Head of caudate nucleus (tissue), 42 donors: Measurements from ENCODE around the gene PRKRA.
"Not testable (repeated sequence)": the region's sequence is repeated elsewhere in the genome, so short reads cannot be mapped to it uniquely, and the experiment has no call there.

Source experiments
- DNase-seq, 42 donors: peaks; one replicate each; pipeline versions ENCODE4 v3.0.0 to v3.0.0-alpha.2; 2020 to 2021; ENCODE audit warnings: mixed read lengths in 7 of 42
- intact Hi-C: fragments of 100-400 bp; cut with DNase I; formaldehyde crosslinking; loops from one replicate; pipeline ENCODE4 v1.15.0; 2022

Gene PRKRA

DNA sequence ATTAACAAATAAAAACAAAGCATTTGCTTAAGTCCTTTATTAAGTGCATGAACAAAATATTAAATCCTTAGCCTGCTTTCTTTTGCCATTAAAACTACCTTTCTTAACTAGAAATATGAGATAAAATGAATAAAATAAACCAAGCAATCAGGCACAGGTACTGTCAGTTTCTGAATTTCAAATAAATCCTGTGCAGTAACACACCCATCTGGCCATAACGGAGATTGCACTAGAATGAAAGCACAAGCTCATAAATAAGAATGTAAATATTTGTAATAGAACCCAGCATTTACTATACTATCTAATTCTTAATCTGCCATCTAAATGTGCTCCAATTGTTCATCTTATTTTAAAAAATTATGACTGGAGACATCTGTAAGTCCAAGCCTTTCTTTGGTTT, 31.9 kb downstream of the PRKRA start:
- intact Hi-C loops, result no loop called here
- DNase-seq, result peak in 2 of 42 donors; percentile 14 to 15

DNA sequence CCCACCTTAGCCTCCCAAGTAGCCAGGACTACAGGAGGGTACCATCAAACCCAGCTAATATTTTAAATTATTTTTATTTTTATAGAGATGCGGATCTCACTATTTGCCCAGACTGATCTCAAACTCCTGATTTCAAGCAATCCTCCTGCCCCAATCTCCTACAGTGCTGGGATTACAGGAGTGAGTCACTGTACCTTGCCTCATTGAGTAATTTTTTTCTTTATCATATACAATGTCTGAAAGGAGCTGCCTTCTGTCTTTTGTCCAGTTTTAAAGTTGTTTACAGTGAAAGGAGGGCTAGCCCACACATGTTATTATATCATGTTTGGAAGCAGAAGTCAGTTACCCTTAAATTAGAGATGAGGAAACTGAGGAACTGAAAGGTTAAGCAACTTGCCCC, 32.5 kb downstream of the PRKRA start:
- no peak for DNase-seq
- intact Hi-C loops, result no loop called here

DNA sequence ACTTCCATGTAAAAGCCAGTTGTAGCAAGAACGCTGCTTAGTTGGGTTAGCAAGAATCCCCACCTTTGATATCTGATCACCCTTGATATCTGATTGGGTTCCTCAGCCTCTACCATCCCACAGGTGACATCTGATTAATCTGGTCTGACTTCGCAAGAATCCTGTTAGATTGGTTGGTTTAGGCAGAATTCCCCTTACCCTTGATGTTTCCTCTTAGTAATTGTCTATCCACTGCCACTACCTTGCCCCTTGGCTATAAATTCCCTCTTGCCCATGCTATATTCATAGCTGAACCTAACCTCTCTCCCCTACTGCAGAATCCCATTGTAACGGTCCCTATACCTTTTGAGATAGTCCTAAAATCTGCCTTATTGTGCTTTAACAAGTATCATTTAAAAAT, 33.1 kb downstream of the PRKRA start:
- intact Hi-C loops, result no loop called here

DNA sequence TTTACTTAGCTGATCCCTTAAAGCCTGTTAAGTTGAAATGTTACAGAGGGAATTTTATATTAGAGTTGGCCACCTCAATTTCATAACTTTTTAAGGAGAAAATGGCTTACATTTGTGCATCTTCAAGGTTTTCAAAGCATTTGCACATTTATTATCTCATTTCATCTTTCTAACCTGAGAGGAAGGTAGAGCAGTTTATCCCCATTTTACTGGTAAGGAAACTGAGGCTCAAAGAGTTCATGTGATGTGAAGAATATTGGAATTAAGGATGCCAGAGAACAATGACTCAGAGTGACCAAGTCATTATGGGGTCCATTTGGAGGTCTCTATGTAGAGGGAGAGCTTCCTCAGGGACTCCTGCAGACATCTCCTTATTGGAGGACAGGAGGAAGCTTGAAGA, 35.0 kb downstream of the PRKRA start:
- DNase-seq, result no peak
- intact Hi-C loops, result no loop called here

More for the DNA sequence above, 33.1 kb downstream of the PRKRA start:
- DNase-seq, result no peak

DNA sequence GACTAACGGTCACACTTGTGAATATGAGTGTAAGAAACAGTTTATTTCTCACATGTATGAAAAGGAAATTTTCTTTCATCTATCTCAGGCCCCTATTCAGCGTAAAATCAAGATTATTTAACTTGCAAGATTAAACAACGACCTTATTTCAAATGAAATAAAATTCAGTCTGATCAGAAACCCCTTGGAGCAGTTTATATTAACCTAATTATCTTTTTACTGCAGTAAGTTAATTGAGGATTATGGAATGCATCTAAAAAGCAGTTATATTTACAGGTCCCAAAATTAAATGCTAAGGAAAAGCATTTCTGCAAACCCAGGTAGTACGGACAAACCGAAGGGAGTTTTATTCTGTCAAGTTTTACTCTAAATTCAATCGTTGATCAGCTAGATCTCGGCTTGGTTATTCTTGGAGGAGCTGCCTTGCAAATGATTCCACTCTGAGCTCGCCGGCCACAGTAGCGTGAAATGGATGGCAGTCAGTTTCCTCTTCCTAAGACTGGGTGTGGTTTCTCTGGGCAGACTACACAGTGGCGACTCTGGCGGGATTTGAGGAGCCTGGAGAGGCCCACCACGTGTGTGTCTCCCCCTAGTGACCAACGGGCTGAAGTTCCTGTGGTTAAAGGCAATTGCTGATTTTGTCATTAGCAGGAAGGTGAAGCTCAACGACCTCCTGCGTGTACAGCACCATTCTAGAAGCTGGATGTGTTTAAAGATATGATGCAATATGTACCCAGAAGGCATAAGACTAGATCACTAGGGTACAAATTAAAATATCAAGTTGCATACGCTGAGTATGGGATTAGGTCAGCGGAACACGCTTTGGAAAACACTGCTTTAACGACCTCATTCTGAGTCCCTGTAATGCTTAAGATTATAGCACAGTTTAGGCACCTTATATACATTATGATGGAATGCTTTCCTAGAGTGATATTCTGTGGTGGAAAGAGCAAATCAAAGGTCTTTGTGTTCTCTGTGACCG, 36.4 kb downstream of the PRKRA start:
- intact Hi-C loops, result loop anchor here (5.0 kb wide), 1 partner anchor 302 kb away; the partner anchor contains the start of gene RBM45
- peak; percentile 71 to 93 (median 86) for DNase-seq

DNA sequence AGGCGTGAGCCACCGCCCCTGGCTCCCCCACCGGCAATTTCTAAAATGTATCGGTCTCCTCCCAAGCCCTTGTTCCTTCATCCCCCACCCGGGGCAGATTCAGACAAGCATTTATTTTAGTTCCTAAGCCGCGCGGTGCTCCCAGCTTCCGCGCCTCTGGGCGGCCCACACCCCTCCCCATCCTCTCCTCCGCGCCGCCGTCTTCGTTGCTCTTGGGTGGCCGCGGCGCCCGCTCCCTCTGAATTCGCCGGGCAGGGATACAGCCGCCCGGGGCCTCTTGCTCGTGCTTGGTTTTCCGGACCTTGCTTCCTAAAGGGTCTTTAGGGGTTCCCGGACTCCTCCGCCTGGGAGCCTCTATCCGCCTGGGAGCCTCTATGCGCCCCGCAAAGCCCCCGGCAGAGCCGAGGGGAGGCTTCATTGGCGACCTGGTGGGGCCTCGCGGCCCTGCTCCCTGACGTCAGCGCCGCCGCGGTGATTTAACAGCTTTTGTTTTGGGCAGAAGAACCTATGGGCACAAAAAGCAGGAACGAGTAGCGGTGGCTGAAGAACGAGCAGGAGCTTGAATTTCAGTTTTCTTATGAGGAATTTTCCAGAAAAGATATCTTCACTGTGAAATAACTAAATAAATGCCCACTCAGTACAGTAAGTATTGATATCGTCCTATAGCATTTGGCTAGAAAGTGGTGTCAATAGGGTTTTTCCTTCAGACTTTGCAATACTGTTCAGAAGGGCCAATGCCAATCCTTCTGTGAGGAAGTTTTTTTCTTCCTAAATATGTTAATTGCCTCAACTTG, 37.3 kb downstream of the PRKRA start:
- peak; percentile 30 to 83 (median 66) for DNase-seq
- intact Hi-C loops, result loop anchor here (5.0 kb wide), 1 partner anchor 301 kb away; the partner anchor contains the start of gene RBM45

DNA sequence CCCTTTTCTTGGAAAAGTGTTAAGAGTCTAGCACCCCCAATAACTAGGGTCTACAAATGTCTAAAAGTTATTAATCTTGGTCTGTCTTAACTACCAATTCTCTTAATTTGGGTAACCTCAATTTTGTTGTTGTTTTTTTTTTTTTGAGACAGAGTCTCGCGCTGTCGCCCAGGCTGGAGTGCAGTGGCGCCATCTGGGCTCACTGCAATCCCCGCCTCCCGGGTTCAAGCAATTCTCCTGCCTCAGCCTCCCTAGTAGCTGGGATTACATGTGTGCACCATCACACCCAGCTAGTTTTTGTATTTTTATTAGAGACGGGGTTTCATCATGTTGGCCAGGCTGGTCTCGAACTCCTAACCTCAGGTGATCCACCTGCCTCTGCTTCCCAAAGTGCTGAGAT, 38.5 kb downstream of the PRKRA start:
- not testable (repeated sequence) for DNase-seq
- intact Hi-C loops, result loop anchor here (5.0 kb wide), 1 partner anchor 300 kb away; the partner anchor contains the start of gene RBM45

DNA sequence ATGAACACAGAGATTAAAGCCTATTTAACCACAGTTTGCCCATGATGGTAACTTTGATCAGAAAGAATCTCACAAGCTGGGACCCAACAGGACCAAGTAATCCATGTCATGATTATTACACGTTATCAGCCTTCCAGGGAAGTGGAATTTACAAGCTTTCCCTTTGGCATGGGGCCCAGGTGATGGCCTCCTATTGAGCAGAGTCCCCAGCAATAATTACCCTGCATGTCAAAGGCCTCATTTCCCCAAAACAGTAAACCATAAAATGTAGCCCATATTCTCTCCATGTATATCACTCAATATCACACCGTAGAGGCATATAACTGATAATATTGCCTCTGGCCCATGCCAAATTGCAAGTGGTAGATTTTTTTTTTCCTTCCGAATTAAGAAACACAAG, 38.9 kb downstream of the PRKRA start:
- intact Hi-C loops, result loop anchor here (5.0 kb wide), 1 partner anchor 300 kb away; the partner anchor contains the start of gene RBM45
- no peak for DNase-seq

DNA sequence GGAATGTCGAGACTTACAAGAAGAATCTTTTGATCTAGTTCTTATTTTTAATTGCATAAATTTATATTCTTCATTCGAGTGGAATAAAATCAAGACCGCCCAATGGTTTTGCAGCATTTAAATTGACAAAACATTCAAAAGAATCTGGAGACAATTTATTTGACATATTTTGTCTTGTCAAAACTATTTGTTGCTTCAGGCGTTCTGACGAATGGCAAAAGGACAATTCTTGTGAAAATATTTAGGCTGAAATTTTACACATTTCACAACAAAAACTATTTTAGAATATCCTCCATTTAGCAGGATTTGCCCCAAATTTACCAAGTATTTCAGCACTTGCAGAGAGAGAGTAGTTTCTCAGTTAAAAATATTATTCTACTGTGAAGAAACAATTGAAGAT, 41.7 kb downstream of the PRKRA start:
- no peak for DNase-seq
- intact Hi-C loops, result no loop called here

DNA sequence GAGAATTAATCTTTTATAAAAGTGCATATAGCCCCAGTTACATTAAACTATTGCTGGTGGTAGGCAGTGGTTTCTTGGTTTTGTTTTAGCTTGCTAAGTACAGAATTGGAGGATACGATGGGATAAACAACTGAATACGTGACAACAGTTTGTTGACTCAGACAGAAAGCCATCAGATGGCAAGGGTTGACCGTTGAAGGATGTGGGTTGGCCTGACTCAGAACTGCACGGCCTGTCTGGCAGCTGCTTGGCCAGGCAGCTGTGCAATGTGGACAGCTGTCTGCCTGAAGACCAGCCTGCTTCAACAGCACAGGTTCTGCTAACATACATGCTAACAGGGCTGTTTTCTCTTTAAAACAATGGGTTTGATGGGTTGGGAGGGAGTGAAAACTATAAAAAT, 46.6 kb downstream of the PRKRA start:
- intact Hi-C loops, result no loop called here

DNA sequence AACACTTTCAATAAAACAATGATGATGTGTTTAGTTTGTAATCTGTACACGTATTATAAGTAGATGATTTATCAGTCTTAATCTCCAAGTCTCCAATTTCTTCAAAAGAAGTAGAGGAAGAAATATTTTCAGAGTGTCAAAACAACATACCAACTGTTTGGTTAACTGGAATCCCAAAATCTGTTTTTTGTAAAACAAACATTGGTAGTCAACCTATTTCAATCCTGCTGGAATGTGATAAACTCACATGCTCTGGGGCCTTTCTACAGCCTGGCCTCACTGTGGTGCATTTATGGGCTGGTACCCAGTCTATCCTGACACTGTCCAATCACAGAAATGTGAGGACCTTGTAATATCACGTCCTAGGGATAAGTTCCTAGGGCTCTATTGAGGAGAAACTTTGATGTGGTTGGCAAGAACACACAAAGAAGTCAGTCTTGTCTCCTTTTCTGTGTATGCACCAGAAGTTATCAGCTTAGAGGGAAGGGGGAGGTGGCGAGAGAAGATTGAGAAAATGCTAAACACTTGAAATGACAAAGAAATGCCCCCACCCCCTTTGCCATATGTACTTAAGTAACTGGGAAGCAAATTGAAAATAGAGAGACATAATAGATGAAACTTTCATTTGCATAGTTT, 47.2 kb downstream of the PRKRA start:
- intact Hi-C loops, result no loop called here
- no peak for DNase-seq

More for the DNA sequence above, 46.6 kb downstream of the PRKRA start:
- DNase-seq, result no peak

DNA sequence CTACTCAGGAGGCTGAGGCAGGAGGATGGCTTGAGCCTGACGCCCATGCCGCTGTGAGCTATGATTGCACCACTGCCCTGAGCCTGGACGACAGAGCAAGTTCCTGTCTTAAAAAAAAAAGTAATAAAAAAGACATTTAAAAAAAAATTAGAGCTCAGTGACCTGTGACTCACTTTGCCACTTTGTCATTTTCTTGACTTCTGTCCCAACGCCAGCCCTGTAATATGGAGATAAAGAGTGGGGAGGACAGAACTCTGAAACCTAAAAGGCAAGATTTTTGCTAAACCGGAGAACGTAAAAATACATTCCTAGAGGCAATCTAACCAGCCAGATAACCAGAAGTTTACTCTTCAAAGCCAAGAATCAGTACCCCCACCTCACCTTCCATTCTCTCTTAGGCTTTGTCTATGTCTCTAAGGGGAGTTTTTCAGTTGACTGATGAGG, 49.0 kb downstream of the PRKRA start:
- no peak for DNase-seq
- intact Hi-C loops, result no loop called here

DNA sequence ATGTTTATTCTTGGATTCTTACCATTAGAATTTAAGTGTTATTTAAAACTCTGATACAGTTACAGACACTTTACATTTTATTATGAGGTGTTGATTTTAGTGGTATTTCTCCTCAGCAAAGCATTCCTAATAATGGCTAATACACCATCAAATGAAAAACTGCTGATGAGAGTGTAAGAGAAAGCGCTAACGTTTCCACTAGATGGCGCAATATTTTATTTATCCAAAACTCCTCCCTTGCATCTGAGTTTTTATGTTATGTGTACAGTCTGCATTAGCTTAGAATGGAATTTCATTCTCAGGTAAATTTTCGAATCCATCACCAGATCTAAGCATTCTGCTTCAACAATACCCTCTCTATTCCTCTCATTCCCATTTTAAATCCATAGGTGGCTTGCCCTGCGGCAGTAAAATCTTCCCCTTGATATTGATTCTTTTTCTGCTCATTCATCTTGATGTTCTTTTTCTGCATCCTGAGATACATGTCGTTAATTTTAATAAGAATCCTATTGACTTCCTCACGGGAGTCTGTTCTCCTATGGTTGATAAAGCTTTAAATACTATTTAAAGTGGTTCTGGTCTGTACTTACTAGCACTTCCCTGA, 53.9 kb downstream of the PRKRA start:
- DNase-seq, result peak in 3 of 42 donors; percentile 16 to 63 (median 23)
- intact Hi-C loops, result no loop called here

DNA sequence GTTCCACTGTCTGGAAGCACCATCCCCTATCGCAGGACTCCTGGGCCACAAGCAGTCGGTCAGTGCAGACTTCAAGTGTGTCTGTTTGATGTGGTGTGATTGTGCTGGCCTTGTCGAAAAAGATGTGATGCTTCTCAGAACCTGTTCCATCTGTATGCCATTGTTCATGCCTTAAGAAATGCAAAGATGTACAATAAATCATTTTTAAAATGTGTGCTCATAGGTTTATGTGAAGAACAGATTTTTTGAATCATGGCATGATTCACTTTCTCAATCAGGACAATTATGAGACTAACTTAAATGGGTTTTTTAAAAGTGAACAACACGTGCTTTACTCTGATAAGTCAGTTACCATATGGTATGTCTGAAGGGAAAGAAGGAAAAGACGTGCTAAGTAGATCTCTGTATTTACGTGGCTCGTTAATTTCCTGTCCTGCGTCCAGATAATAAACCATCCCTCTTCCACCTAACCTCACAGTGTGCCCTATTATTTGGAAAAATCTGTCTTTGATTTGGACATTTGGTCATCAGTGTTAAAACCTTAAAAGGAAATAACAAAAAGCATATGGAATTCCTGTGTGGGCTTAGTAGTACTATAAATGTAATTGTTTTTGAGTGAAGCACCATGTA, 54.9 kb downstream of the PRKRA start:
- intact Hi-C loops, result no loop called here

DNA sequence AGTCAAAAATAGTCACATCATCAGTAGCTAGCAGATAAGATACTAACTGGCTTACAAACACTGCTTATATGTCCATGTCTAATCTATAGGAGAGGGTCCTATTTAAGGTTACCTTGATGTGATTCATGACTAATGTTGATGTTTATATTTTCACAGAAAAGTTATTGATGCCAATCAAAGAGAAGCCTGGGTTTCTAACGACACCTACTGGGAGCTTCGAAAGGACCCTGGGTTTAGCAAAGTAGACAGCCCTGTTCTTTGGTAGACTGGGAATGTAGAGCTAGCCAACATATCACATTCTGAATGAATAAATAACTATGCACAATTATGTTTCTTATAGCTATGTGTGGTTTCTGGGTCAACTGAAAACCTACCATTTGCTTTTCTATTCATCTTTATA, 55.7 kb downstream of the PRKRA start:
- no peak for DNase-seq
- intact Hi-C loops, result no loop called here

More for the DNA sequence above, 54.9 kb downstream of the PRKRA start:
- no peak for DNase-seq

DNA sequence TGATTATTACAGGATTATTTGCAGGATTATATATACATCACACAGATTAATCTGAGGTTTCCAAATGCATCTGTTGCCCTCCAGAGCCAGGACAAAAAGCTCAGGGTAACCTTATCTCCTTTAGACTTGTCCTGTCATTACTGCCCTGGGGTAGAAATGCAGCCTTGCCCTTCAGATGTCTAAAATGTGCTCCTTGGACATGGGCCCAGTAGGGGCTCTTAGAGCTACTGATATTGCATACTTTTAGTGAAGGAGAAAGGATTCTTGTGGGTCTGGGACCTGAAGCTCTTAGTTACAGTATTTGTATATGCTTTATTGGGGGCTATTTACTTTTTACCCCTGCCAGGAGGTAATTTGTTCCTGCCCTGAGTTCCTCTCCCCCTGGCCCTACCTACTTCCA, 56.1 kb downstream of the PRKRA start:
- intact Hi-C loops, result no loop called here

DNA sequence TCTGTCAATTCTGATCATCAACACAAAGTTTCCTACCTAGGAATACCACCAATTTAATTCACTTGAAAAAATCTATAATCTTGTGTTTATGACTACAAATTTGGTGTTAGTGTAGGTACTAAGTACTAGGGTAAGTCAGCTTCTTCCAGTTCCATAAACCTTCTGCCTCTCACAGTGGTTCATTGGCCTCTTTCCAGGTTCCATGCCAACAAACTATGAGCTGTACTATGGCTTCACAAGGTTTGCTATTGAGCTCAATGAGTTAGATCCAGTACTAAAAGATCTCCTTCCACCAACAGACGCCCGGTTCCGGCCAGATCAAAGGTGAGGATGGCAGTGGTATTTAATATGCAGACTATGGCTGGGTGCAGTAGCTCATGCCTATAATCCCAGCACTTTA, 58.8 kb downstream of the PRKRA start:
- DNase-seq, result no peak
- intact Hi-C loops, result no loop called here

More for the DNA sequence above, 56.1 kb downstream of the PRKRA start:
- no peak for DNase-seq

DNA sequence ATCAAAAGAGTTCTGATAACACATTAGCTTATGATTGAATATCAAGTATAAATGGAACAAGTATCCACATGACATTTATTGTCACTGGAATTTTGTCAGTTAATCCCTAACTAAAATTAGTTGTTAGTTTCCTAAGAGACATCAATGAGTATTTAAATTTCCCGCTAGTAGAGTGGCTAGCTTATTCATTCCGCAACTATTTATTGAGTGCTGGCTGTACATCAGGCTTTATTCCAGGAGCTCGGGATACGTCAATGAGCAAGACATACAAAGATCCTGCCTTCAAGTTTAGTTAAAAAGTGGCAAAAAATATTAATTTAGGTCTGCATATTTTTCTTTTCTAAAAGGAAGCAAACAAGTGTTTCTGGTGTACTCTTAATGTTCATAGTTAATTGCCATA, 59.3 kb downstream of the PRKRA start:
- DNase-seq, result no peak
- intact Hi-C loops, result no loop called here
